Fibroblast of lung (primary cell): ENCODE results near the gene CENPP. TPM values are rescaled to one million over a fixed set of nuclear protein-coding genes. Genes with fewer than 3 reads are reported as not detected.
"Not testable (repeated sequence)": the region's sequence is repeated elsewhere in the genome, so short reads cannot be mapped to it uniquely, and the experiment has no call there.

Source experiments
- DNase-seq, 2 donors: peaks; one replicate each; pipeline versions ENCODE4 v3.0.0 to v3.0.0-alpha.2; 2010; ENCODE audit warnings: low read depth in 2 of 2
- H2AFZ ChIP-seq: 2 replicates; pipeline ENCODE4 v1.5.1; 2012; ENCODE audit warnings: low read length, control low read depth, inconsistent platforms
- H3K27ac ChIP-seq: 2 replicates; pipeline ENCODE4 v1.5.1; 2011; ENCODE audit warnings: low read length, control low read depth; ENCODE audit not compliant: insufficient read depth
- H3K27me3 ChIP-seq: 2 replicates; pipeline ENCODE4 v1.5.1; 2011; ENCODE audit warnings: mild to moderate bottlenecking, low read length; ENCODE audit not compliant: control insufficient read depth, insufficient read depth
- H3K36me3 ChIP-seq: 2 replicates; pipeline ENCODE4 v1.5.1; 2011; ENCODE audit warnings: low read length; ENCODE audit not compliant: control insufficient read depth, insufficient read depth
- H3K4me1 ChIP-seq: 2 replicates; pipeline ENCODE4 v1.5.1; 2011; ENCODE audit warnings: low read length; ENCODE audit not compliant: control insufficient read depth, insufficient read depth; ENCODE audit errors: extremely low read depth
- H3K4me2 ChIP-seq: 2 replicates; pipeline ENCODE4 v1.5.1; 2011; ENCODE audit warnings: low read length, control low read depth; ENCODE audit not compliant: insufficient read depth; ENCODE audit errors: extremely low read depth
- H3K4me3 ChIP-seq, 4 experiments: fragments of 200-600 bp in 1 of 4; sonication (generic) in 1 of 4; replicated peaks in 1 of 4; 2 replicates each; pipeline ENCODE4 v1.5.1; 2011 to 2016; ENCODE audit warnings: low read length in 4 of 4, low read depth in 3 of 4, mild to moderate bottlenecking in 3 of 4, control low read depth in 2 of 4, inconsistent platforms in 1 of 4, mixed read lengths in 1 of 4; ENCODE audit not compliant: insufficient read depth in 1 of 4; ENCODE audit errors: control extremely low read depth in 1 of 4
- H3K79me2 ChIP-seq: 2 replicates; pipeline ENCODE4 v1.5.1; 2012; ENCODE audit warnings: mild to moderate bottlenecking, low read length, inconsistent platforms; ENCODE audit not compliant: control insufficient read depth, insufficient read depth
- H3K9ac ChIP-seq: 2 replicates; pipeline ENCODE4 v1.5.1; 2011; ENCODE audit warnings: mild to moderate bottlenecking, low read length, control low read depth; ENCODE audit not compliant: insufficient read depth
- H3K9me3 ChIP-seq: 2 replicates; pipeline ENCODE4 v1.5.1; 2012; ENCODE audit warnings: low read depth, low read length; ENCODE audit not compliant: control insufficient read depth, insufficient read depth
- H4K20me1 ChIP-seq: 2 replicates; pipeline ENCODE4 v1.5.1; 2011; ENCODE audit warnings: low read length; ENCODE audit not compliant: control insufficient read depth, insufficient read depth; ENCODE audit errors: extremely low read depth
- EZH2 ChIP-seq: IDR thresholded peaks from 2 replicates; pipeline ENCODE4 v1.5.1; 2012; ENCODE audit warnings: low read length, control low read depth, mild to moderate bottlenecking; ENCODE audit errors: missing control alignments
- polyA plus RNA-seq, 2 donors: library from polyadenylated mRNA; depleted of rRNA in 1 of 2; stranded (reverse) in 1 of 2; unstranded in 1 of 2; fragments of >200 nt; gene quantifications; 2 replicates each; pipeline ENCODE4 v1.2.1, GENCODE V29; 2011 to 2012; ENCODE audit warnings: missing spikeins in 1 of 2
- total RNA-seq: library from RNA; depleted of rRNA; stranded (reverse); fragments of >200 nt; gene quantifications from 2 replicates; pipeline ENCODE4 v1.2.1, GENCODE V29; 2014
- TF ChIP-seq, protein P1 (sequence below), 2 donors: IDR thresholded peaks in 1 of 2; conservative IDR thresholded peaks in 1 of 2; 1 replicate in 1 of 2; 2 replicates in 1 of 2; pipeline ENCODE4 v1.5.1; 2011 to 2012; ENCODE audit warnings: low read length in 2 of 2, control low read depth in 1 of 2, inconsistent platforms in 1 of 2, low read depth in 1 of 2, mild to moderate bottlenecking in 1 of 2

The CENPP gene
- total and polyA plus RNA-seq, 2 donors (not counting 1 experiment from before 2014, with no cell fraction given), result 1.7 to 2.4 TPM

DNA sequence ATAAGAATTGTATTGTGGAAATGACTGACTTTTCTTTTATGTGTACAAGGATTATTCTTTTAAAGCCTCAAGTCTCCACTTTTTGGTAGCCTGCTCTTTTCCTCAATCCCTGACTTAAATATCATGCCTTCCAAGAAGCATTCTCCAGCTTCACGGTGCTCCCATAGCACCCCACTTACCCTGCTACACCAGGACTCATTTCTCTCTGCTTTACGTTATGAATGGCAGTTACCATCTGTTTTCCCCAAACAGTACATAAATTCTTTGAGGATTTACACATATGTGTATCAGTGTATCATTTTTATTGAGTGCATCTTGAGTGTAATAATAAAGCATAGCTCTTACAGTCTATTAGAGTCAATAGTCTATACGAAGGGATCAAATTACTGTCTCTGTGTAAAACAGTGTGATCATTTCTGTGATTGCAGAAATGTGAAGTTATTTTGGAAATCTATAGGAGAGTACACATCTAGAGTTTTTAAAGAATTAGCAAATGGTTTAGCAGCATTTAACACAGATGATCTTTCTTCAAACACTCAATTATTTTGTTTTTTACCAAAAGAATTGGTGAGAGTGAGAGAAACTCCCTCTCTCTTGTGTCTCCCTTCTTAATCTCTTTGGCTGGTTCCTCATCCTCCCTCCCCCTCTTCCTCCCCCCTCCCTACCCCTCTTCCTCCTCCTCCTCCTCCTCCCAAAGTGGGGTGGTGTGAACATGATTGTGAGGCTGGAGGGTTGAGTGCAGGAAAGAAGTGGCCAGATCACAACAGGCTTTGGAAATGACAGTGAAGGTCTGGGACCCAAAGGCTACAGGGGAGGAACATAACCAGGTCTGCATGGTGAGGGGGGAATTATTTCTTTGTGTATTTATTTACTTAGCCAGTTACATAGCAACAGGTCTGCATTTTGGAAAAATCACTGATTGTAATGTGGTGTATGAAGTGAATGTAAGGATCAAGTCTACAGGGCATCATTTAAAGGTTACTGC is 237.7 kb downstream of the CENPP start:
- Histone ChIP-seq H3K4me3 (no peak overlapping the region), H3K4me1 (peaks cover 8% of the 10 kb centered on the region), H2AFZ (no peak overlapping the region), H3K27me3 (no peaks in the 10 kb centered on the region), H3K9ac (no peak overlapping the region), H3K36me3 (no peaks in the 10 kb centered on the region), H3K27ac (no peak overlapping the region), H3K79me2 (no peaks in the 10 kb centered on the region), H3K9me3 (no peaks in the 10 kb centered on the region), H4K20me1 (no peaks in the 10 kb centered on the region), H3K4me2 (peak overlapping the region; percentile 29)
- no peak for TF ChIP-seq EZH2
- TF ChIP-seq, protein P1, sequence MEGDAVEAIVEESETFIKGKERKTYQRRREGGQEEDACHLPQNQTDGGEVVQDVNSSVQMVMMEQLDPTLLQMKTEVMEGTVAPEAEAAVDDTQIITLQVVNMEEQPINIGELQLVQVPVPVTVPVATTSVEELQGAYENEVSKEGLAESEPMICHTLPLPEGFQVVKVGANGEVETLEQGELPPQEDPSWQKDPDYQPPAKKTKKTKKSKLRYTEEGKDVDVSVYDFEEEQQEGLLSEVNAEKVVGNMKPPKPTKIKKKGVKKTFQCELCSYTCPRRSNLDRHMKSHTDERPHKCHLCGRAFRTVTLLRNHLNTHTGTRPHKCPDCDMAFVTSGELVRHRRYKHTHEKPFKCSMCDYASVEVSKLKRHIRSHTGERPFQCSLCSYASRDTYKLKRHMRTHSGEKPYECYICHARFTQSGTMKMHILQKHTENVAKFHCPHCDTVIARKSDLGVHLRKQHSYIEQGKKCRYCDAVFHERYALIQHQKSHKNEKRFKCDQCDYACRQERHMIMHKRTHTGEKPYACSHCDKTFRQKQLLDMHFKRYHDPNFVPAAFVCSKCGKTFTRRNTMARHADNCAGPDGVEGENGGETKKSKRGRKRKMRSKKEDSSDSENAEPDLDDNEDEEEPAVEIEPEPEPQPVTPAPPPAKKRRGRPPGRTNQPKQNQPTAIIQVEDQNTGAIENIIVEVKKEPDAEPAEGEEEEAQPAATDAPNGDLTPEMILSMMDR (conservative IDR thresholded peaks at IDR 0.05 in 1 of 2, IDR thresholded peaks at IDR 0.05 in 1 of 2; ENCODE audit: low read depth in 1 of 2, low read length in 2 of 2), result no peak
- peak; percentile 11 to 40 for DNase-seq

DNA sequence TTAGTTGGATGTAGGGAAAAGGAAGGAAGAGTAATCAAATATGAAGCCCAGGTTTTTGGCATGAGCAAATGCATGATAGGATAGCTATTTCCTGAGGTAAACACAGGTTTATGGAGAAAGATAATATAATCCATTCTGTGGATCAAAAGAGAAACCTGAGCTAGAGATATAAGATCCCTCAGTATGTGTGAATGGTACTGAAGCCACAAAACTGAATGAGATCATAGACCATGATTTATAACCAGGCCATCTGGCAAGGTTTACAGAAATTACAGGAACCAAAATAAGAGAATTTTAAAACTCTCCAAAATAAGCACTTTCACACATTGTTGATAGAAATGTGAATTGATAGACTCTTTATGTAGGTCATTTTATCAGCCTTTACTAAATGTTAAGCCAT is 238.8 kb downstream of the CENPP start:
- Histone ChIP-seq H3K9me3 (no peaks in the 10 kb centered on the region), H3K27me3 (no peaks in the 10 kb centered on the region), H3K4me3 (no peak overlapping the region), H2AFZ (no peak overlapping the region), H3K4me2 (no peak overlapping the region), H4K20me1 (no peaks in the 10 kb centered on the region), H3K27ac (no peak overlapping the region), H3K79me2 (no peaks in the 10 kb centered on the region), H3K9ac (no peak overlapping the region), H3K4me1 (peaks cover 8% of the 10 kb centered on the region), H3K36me3 (no peaks in the 10 kb centered on the region)
- DNase-seq, result peak; percentile 56 to 92
- TF ChIP-seq, protein P1 (conservative IDR thresholded peaks at IDR 0.05 in 1 of 2, IDR thresholded peaks at IDR 0.05 in 1 of 2; ENCODE audit: low read depth in 1 of 2, low read length in 2 of 2), result no peak
- no peak for TF ChIP-seq EZH2

DNA sequence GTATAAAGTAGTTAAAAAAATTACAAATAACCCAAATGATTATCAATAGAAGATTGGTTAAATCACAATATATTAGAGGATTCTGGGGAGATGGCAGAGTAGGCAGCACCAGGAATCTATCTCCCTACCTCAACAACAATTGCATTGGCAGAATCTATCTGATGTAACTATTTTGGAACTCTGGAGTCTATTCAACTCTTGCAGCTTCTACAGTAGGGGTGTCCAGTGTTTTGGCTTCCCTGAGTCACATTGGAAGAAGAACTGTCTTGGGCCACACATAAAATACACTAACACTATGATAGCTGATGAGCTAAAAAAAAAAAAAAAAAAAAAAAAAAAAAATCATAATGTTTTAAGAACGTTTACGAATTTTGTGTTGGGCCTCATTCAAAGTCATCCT is 239.2 kb downstream of the CENPP start:
- no peaks in the 10 kb centered on the region for H3K79me2 ChIP-seq
- H3K27ac ChIP-seq, result no peak overlapping the region
- H3K36me3 ChIP-seq, result no peaks in the 10 kb centered on the region
- no peak overlapping the region for H3K9ac ChIP-seq
- H3K27me3 ChIP-seq, result no peaks in the 10 kb centered on the region
- TF ChIP-seq, protein P1 (conservative IDR thresholded peaks at IDR 0.05 in 1 of 2, IDR thresholded peaks at IDR 0.05 in 1 of 2; ENCODE audit: low read depth in 1 of 2, low read length in 2 of 2), result no peak
- TF ChIP-seq EZH2, result no peak
- peaks cover 8% of the 10 kb centered on the region for H3K4me1 ChIP-seq
- DNase-seq, result peak; percentile 29 to 85
- H4K20me1 ChIP-seq, result no peaks in the 10 kb centered on the region
- no peaks in the 10 kb centered on the region for H3K9me3 ChIP-seq
- no peak overlapping the region for H3K4me2 ChIP-seq
- H2AFZ ChIP-seq, result no peak overlapping the region
- no peak overlapping the region for H3K4me3 ChIP-seq

DNA sequence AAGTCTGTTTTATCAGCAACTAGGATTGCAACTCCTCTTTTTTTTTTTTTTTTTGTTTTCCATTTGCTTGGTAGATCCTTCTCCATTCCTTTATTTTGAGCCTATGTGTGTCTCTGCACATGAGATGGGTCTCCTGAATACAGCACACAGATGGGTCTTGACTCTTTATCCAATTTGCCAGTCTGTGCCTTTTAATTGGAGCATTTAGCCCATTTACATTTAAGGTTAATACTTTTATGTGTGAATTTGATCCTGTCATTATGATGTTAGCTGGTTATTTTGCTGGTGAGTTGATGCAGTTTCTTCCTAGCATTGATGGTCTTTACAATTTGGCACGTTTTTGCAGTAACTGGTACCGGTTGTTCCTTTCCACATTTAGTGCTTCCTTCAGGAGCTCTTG is 246.1 kb downstream of the CENPP start:
- not testable (repeated sequence) for H3K27ac ChIP-seq

More for the DNA sequence above, 246.1 kb downstream of the CENPP start:
- H3K79me2 ChIP-seq, H3K27me3 ChIP-seq, H3K9me3 ChIP-seq, H3K4me3 ChIP-seq, H3K4me2 ChIP-seq, H2AFZ ChIP-seq, H4K20me1 ChIP-seq, H3K9ac ChIP-seq, H3K4me1 ChIP-seq, DNase-seq, H3K36me3 ChIP-seq: not testable (repeated sequence)
